GM12865 (cell line): ENCODE data around the gene DLG5.

ENCODE experiments used
- DNase-seq: peaks from one replicate; pipeline ENCODE4 v3.0.0; 2010; ENCODE audit warnings: low read depth
- H3K4me3 ChIP-seq: 2 replicates; pipeline ENCODE4 v1.5.1; 2011; ENCODE audit warnings: mild to moderate bottlenecking, low read depth, low read length, control low read depth
- TF ChIP-seq, protein P1 (sequence below): IDR thresholded peaks from 2 replicates; pipeline ENCODE4 v1.5.1; 2011; ENCODE audit warnings: low read length, control low read depth, low read depth, inconsistent platforms; ENCODE audit not compliant: insufficient read depth; ENCODE audit errors: missing control alignments

Gene DLG5

DNA sequence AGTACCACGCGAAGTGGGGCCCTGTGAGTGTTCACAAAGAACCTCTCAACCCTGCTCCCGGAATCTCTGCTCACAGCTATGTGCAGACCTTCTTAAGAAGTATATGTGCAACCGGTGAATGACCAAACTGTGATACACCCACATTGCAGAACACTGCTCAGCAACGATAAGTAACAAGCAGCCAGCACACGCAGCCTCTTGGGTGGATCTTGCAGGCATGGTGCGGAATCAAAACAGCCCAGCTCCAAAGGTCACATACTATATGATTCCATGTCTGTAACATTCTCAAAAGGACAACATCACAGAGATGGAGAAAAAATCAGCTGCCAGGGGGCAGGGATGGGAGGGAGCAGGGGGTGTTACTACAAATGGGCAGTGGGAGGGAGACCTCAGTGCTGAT, 101.6 kb downstream of the DLG5 start:
- no peak for DNase-seq
- TF ChIP-seq, protein P1, sequence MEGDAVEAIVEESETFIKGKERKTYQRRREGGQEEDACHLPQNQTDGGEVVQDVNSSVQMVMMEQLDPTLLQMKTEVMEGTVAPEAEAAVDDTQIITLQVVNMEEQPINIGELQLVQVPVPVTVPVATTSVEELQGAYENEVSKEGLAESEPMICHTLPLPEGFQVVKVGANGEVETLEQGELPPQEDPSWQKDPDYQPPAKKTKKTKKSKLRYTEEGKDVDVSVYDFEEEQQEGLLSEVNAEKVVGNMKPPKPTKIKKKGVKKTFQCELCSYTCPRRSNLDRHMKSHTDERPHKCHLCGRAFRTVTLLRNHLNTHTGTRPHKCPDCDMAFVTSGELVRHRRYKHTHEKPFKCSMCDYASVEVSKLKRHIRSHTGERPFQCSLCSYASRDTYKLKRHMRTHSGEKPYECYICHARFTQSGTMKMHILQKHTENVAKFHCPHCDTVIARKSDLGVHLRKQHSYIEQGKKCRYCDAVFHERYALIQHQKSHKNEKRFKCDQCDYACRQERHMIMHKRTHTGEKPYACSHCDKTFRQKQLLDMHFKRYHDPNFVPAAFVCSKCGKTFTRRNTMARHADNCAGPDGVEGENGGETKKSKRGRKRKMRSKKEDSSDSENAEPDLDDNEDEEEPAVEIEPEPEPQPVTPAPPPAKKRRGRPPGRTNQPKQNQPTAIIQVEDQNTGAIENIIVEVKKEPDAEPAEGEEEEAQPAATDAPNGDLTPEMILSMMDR, result no peak

DNA sequence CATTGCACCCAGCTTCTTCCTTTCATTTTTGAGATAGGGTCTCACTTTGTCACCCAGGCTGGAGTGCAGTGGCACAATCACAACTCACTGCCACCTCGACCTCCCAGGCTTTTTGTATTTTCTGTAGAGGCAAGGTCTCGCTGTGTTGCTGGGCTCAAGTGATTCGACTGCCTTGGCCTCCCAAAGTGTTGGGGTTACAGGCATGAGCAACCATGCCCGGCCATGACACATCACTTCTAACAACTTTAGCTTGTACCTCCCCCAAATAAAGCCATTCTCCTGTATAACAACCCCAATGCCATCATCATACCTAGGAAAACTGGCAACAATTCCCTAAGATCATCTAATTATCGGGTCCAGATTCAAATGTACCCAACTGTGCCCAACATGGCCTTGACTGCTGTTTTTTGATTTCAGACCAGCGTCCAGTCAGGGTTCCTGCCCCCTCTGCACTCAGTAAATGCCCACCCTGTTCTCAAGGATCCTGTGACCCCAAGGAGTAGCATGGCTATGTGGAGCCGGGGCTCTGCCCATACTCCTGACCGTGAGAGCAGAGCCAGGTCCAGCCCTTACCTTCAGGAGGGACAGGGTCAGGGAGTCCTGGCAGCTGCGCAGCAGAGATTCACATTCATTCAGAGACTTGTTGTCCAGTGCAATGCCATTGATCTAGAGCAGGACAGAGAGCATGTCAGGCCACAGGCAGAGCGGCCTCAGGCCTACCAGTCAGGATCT, 102.6 kb downstream of the DLG5 start:
- TF ChIP-seq, protein P1, result no peak
- H3K4me3 ChIP-seq, result no peak overlapping the region
- DNase-seq, result no peak

More for the DNA sequence above, 101.6 kb downstream of the DLG5 start:
- no peak overlapping the region for H3K4me3 ChIP-seq

DNA sequence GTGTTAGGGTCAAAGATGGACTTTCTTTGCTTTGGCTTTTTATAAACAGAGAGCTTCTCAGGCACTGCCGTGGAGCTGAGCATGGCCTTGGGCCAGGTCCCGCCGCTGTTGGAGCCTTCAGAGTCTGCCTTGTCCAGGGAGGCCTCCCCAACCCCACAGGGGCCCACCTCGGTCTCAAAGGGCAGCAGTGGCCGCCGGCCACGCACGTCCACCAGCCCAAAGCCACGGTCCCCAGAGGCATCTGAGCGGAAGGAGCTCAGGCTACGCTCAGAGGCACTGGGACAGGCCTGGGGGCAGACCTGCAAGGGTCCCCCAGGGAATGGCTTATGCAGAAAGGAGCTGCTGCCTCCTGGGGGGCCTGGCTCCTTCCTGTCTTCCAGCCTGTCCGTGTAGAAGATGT, 105.0 kb downstream of the DLG5 start:
- TF ChIP-seq, protein P1, result no peak

DNA sequence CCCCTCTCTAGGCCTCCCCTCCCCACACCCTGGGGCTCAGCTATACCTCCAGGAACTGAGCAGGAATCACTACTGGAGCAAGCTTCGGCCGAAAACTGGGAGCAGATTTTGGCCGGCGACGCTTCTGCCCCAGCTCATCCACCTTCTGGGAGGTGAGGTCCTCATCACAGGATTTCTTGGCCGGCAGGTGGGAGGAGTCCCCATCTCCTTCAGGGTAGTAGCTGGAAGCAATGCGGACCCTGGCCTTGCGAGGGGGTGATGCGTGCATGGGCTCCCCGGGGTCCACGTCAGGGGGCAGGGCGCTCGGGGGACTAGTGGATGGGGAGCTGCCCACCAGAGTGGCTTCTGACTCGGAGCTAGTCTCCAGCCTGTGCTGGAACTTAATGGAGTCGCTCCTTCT, 105.5 kb downstream of the DLG5 start:
- TF ChIP-seq, protein P1, result no peak
- no peak overlapping the region for H3K4me3 ChIP-seq
- DNase-seq, result no peak

More for the DNA sequence above, 105.0 kb downstream of the DLG5 start:
- no peak overlapping the region for H3K4me3 ChIP-seq
- no peak for DNase-seq

DNA sequence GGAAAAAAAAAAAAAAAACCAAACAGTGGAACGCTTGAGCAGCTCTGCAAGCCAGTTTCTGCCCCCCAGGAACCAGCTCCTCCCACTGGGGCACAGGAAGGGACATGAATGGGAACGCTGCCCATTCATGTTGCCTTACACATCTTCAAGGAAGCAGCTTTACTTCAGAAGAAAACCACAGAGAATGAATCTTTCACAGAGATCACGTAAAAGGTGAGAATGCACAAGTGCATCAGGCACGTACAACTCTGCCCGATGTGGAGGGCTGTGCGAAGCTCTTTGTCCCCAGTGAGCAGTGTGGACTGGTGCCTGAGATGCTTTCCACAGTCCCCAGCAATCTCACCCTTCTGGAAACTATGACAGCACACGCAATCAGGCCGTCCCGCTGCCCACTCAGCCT, 106.2 kb downstream of the DLG5 start:
- TF ChIP-seq, protein P1, result no peak
- no peak for DNase-seq
- no peak overlapping the region for H3K4me3 ChIP-seq

DNA sequence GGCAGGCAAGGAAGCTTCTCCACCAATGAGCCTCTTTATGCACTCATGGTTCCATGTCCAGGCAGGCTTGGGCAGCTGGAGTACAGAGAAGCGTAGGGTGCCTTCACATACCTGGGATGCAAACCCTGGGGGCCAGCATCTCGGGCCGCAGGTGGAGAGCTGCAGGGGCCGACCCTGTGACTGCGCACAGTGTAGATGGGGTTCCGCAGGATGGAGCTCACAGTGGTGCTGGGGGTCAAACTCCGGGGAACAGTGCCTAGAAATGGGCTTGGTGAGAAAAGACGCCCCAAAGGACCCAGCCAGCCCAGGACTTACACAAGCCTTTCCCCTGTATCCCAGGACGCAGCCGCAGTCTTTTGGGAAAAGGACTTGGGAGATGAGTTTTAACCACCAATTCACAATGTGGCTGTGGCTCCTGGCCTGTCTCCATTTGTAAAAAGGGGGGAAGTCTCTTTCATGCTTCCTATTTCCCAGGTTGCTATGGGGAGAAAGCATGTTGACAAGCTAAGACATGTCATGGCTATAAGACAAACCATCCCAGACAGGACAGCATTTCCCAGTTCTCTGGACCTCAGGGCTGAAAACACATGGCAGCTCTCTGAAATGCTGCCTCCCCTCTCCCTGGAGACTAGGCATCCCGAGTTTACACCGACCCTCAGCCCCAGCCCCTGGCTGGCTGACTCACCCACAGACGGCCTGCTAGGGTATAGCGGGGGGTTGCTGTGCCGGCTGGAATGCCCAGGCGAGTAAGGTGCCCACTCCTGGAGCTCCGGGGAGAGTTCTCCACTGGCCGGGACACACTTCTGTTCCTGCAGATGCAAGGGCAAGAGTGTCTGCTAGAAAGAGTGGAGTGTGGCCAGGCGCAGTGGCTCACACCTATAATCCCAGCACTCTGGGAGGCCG, 107.1 kb downstream of the DLG5 start:
- TF ChIP-seq, protein P1, result no peak
- H3K4me3 ChIP-seq, result no peak overlapping the region
- DNase-seq, result no peak
